Ishikawa (cell line): Measurements from ENCODE around the gene ZBTB6.

Experiments
- CEBPB ChIP-seq: IDR thresholded peaks from 2 replicates; pipeline ENCODE4 v1.6.1; 2012
- CREB1 ChIP-seq: IDR thresholded peaks from 2 replicates; pipeline ENCODE4 v1.6.1; 2012; ENCODE audit warnings: low read depth
- EGR1 ChIP-seq: IDR thresholded peaks from 2 replicates; pipeline ENCODE4 v1.6.1; 2012
- EP300 ChIP-seq: IDR thresholded peaks from 2 replicates; pipeline ENCODE4 v1.6.1; 2012; ENCODE audit warnings: borderline replicate concordance
- FOXM1 ChIP-seq: IDR thresholded peaks from 2 replicates; pipeline ENCODE4 v1.6.1; 2012; ENCODE audit warnings: low read depth, borderline replicate concordance
- NFIC ChIP-seq: IDR thresholded peaks from 2 replicates; pipeline ENCODE4 v1.6.1; 2012
- RAD21 ChIP-seq: IDR thresholded peaks from 2 replicates; pipeline ENCODE4 v1.6.1; 2012; ENCODE audit warnings: low read depth
- REST ChIP-seq: IDR thresholded peaks from 2 replicates; pipeline ENCODE4 v1.6.1; 2012; ENCODE audit warnings: low read depth, mild to moderate bottlenecking
- TAF1 ChIP-seq: IDR thresholded peaks from 2 replicates; pipeline ENCODE4 v1.6.1; 2012; ENCODE audit warnings: low read depth, mild to moderate bottlenecking
- TCF12 ChIP-seq: IDR thresholded peaks from 2 replicates; pipeline ENCODE4 v1.6.1; 2012; ENCODE audit warnings: low read depth
- TEAD4 ChIP-seq: IDR thresholded peaks from 2 replicates; pipeline ENCODE4 v1.6.1; 2012
- YY1 ChIP-seq: IDR thresholded peaks from 2 replicates; pipeline ENCODE4 v1.6.1; 2012; ENCODE audit warnings: low read depth
- ZBTB7A ChIP-seq: IDR thresholded peaks from 2 replicates; pipeline ENCODE4 v1.6.1; 2012; ENCODE audit warnings: low read depth
- TF ChIP-seq, protein P1 (sequence below): IDR thresholded peaks from 2 replicates; pipeline ENCODE4 v1.6.1; 2012
- TF ChIP-seq, protein P2 (sequence below): IDR thresholded peaks from 2 replicates; pipeline ENCODE4 v1.6.1; 2012

The ZBTB6 gene, protein sequence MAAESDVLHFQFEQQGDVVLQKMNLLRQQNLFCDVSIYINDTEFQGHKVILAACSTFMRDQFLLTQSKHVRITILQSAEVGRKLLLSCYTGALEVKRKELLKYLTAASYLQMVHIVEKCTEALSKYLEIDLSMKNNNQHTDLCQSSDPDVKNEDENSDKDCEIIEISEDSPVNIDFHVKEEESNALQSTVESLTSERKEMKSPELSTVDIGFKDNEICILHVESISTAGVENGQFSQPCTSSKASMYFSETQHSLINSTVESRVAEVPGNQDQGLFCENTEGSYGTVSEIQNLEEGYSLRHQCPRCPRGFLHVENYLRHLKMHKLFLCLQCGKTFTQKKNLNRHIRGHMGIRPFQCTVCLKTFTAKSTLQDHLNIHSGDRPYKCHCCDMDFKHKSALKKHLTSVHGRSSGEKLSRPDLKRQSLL

DNA sequence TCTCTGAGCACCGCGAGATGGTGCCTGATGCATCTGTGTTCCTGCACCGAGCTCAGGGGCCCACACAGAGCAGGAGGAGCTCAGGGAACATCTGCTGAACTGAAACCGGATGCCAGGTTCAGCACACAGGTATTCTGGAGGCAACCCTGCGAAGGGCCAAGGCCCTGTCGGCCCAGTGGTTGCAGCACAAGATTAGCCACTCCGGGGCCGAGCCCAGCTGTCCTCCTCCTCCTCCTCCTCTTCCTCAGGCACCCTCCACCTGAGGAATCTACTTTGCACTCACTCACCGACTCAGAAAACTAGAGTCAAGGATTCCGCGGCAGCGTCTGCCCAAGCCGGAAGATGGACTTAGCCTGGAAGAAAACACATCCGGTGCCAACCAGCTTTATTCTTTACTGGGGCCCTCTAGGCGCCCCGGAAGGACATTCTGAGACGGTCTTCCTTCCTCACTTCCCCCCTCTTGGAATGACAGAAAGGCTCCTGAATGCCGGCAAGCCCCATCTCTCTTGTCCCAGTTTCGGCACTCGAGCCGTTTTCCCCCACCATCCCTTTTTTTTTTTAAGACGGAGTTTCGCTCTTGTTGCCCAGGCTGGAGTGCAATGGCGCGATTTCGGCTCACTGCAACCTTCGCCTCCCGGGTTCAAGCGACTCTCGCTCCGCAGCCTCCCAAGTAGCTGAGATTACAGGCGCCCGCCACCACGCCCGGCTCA lies at the start of gene ZBTB6:
TSS of gene ZBTB6 (minus strand) at position 360 of the 710 bp plus-strand sequence. CDS start 1,251 bp downstream, outside the sequence.
- TF ChIP-seq TCF12 = no peak
- TF ChIP-seq, protein P1, sequence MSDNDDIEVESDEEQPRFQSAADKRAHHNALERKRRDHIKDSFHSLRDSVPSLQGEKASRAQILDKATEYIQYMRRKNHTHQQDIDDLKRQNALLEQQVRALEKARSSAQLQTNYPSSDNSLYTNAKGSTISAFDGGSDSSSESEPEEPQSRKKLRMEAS = peak; percentile 15; the same call in 1 of the 2 replicates
- peak; percentile 61 for TF ChIP-seq TAF1
- no peak for TF ChIP-seq TEAD4
- no peak for TF ChIP-seq REST
- TF ChIP-seq, protein P2, sequence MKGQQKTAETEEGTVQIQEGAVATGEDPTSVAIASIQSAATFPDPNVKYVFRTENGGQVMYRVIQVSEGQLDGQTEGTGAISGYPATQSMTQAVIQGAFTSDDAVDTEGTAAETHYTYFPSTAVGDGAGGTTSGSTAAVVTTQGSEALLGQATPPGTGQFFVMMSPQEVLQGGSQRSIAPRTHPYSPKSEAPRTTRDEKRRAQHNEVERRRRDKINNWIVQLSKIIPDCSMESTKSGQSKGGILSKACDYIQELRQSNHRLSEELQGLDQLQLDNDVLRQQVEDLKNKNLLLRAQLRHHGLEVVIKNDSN = no peak
- TF ChIP-seq FOXM1 = no peak
- no peak for TF ChIP-seq NFIC
- TF ChIP-seq YY1 = peak; percentile 49; the same call in 1 of the 2 replicates
- no peak for TF ChIP-seq EGR1
- TF ChIP-seq EP300 = no peak
- no peak for TF ChIP-seq CREB1
- no peak for TF ChIP-seq RAD21
- TF ChIP-seq CEBPB = no peak
- TF ChIP-seq ZBTB7A = no peak

- TF ChIP-seq FOXM1 (no peak), TAF1 (no peak), ZBTB7A (no peak), EGR1 (no peak), EP300 (no peak), YY1 (no peak), REST (no peak), CREB1 (no peak), TEAD4 (no peak), CEBPB (no peak), TCF12 (no peak), RAD21 (no peak), NFIC (no peak)
- TF ChIP-seq, protein P2 = no peak
- TF ChIP-seq, protein P1 = no peak
Measured at GRCh38 chr9:122961139-122961538, 48.0 kb upstream of the ZBTB6 start.

- no peak for TF ChIP-seq RAD21
- TF ChIP-seq, protein P2 = no peak
- no peak for TF ChIP-seq CEBPB
- TF ChIP-seq, protein P1 = no peak
- TF ChIP-seq ZBTB7A = no peak
Measured at GRCh38 chr9:122955961-122956360, 42.8 kb upstream of the ZBTB6 start.

- TF ChIP-seq NFIC = peak; percentile 48; the same call in 1 of the 2 replicates
- TF ChIP-seq, protein P2 = no peak
Measured at GRCh38 chr9:122954253-122954691, 41.1 kb upstream of the ZBTB6 start.
